K562 (cell line): Measurements from ENCODE around the gene RHPN2. TPM values are rescaled to one million over a fixed set of nuclear protein-coding genes. Genes with fewer than 3 reads are reported as not detected.

Experiments used
- ATAC-seq: fragments of 200-7000 bp; cut with Tn5 transposase; 3 replicates; pipeline ENCODE4 v1.9.1; 2020; ENCODE audit warnings: moderate library complexity
- BruUV-seq: library from RNA; stranded (reverse); fragments of 400-500 nt; replicated peaks from 2 replicates; lab custom pipeline; 2021; lab: Mats Ljungman, UMichigan
- CTCF ChIA-PET: fragments of 300-600 bp; formaldehyde crosslinking; extraction: SDS; loops from one replicate; lab custom pipeline; 2021; ENCODE audit warnings: low intra/inter-chr PET ratio; lab: Yijun Ruan, JAX
- POLR2A ChIA-PET: fragments of 300-600, 350-650 bp; sonication (Branson Sonifier 250); formaldehyde crosslinking; extraction: SDS; loops from one replicate; lab custom pipeline; 2021; ENCODE audit warnings: antibody characterized with exemption, inconsistent platforms; lab: Yijun Ruan, JAX
- DNase-seq, 4 experiments: peaks; one replicate each; pipeline versions ENCODE4 v3.0.0 to v3.0.0-alpha.2; 2011 to 2018; ENCODE audit warnings: low spot score in 3 of 4, mixed read lengths in 3 of 4; ENCODE audit errors: extremely low read depth in 1 of 4
- FAIRE-seq: peaks from 2 replicates; lab custom pipeline; 2011; peaks lifted over from hg19 to GRCh38; lab: Jason Lieb, UNC
- H2AFZ ChIP-seq: 2 replicates; pipeline ENCODE4 v1.6.0; 2011; ENCODE audit warnings: low read depth, low read length, control low read depth, inconsistent platforms
- H3K27ac ChIP-seq: fragments of 200-600 bp; 3 replicates; pipeline ENCODE4 v1.8.0; 2011; ENCODE audit warnings: low read depth, mild to moderate bottlenecking, control low read depth, inconsistent platforms, low read length, moderate library complexity, mixed read lengths; ENCODE audit errors: extremely low read depth
- H3K27me3 ChIP-seq, 2 experiments: fragments of 300-600 bp in 1 of 2; 2 replicates in 1 of 2; 3 replicates in 1 of 2; pipeline versions ENCODE4 v1.6.0 to v1.8.0; 2011; ENCODE audit warnings: inconsistent platforms in 2 of 2, low read length in 2 of 2, mild to moderate bottlenecking in 1 of 2, mixed read lengths in 1 of 2, moderate library complexity in 1 of 2; ENCODE audit not compliant: control insufficient read depth in 2 of 2, insufficient read depth in 2 of 2
- H3K36me3 ChIP-seq: fragments of 300-600 bp; 3 replicates; pipeline ENCODE4 v1.8.0; 2011; ENCODE audit warnings: mild to moderate bottlenecking, low read length, inconsistent platforms; ENCODE audit not compliant: control insufficient read depth, insufficient read depth
- H3K4me1 ChIP-seq, 2 experiments: fragments of 200-600 bp in 1 of 2; replicated peaks in 1 of 2; 2 replicates in 1 of 2; 3 replicates in 1 of 2; pipeline versions ENCODE4 v1.5.1 to v1.8.0; 2011; ENCODE audit warnings: inconsistent platforms in 2 of 2, low read length in 2 of 2, mild to moderate bottlenecking in 1 of 2, mixed read lengths in 1 of 2, moderate library complexity in 1 of 2; ENCODE audit not compliant: control insufficient read depth in 2 of 2, insufficient read depth in 2 of 2
- H3K4me2 ChIP-seq: 2 replicates; pipeline ENCODE4 v1.6.1; 2011; ENCODE audit warnings: low read length, control low read depth, inconsistent platforms, mixed read lengths; ENCODE audit not compliant: insufficient read depth
- H3K4me3 ChIP-seq: fragments of 200-600 bp; sonication (generic), shearing (Covaris generic); 2 replicates; pipeline ENCODE4 v1.5.1; 2016; ENCODE audit warnings: control low read depth, inconsistent platforms
- H3K79me2 ChIP-seq: fragments of 200-600 bp; 3 replicates; pipeline ENCODE4 v1.8.0; 2011; ENCODE audit warnings: low read length, inconsistent platforms; ENCODE audit not compliant: control insufficient read depth, insufficient read depth
- H3K9ac ChIP-seq, 2 experiments: 2 replicates each; pipeline versions ENCODE4 v1.6.0 to v1.6.1; 2011; ENCODE audit warnings: low read depth in 2 of 2, low read length in 2 of 2, control low read depth in 1 of 2, inconsistent platforms in 1 of 2, mild to moderate bottlenecking in 1 of 2, mixed read lengths in 1 of 2; ENCODE audit not compliant: insufficient read depth in 1 of 2
- H3K9me1 ChIP-seq: one replicate; pipeline ENCODE4 v1.6.0; 2011; ENCODE audit warnings: inconsistent platforms, mild to moderate bottlenecking, low read length, moderate library complexity; ENCODE audit not compliant: control insufficient read depth, insufficient read depth
- H3K9me3 ChIP-seq: replicated peaks from 2 replicates; pipeline ENCODE4 v1.5.1; 2011; ENCODE audit warnings: low read depth, low read length, inconsistent platforms; ENCODE audit not compliant: control insufficient read depth, insufficient read depth
- H4K20me1 ChIP-seq: replicated peaks from 2 replicates; pipeline ENCODE4 v1.6.1; 2011; ENCODE audit warnings: low read length, inconsistent platforms, mixed read lengths; ENCODE audit not compliant: control insufficient read depth, insufficient read depth
- ARNT ChIP-seq, 2 experiments: fragments of 450-650 bp; IDR thresholded peaks; 2 replicates each; pipeline ENCODE4 v1.6.1; 2016; ENCODE audit warnings: mild to moderate bottlenecking in 1 of 2
- JUND ChIP-seq, 2 experiments: IDR thresholded peaks; 2 replicates in 1 of 2; 3 replicates in 1 of 2; pipeline ENCODE4 v1.6.1; 2011; ENCODE audit warnings: borderline replicate concordance in 2 of 2, low read depth in 2 of 2, low read length in 2 of 2, improper control_type of control experiment in 1 of 2, missing biosample characterization in 1 of 2, missing genetic modification characterization in 1 of 2, missing genetic modification reagents in 1 of 2
- NFYB ChIP-seq: IDR thresholded peaks from 2 replicates; pipeline ENCODE4 v1.6.1; 2011; ENCODE audit warnings: mild to moderate bottlenecking, moderate library complexity; ENCODE audit not compliant: insufficient read length; ENCODE audit errors: extremely low read depth
- OTX1 ChIP-seq: fragments of 450-650 bp; formaldehyde crosslinking; IDR thresholded peaks from 2 replicates; pipeline ENCODE4 v1.4.0; 2022; ENCODE audit warnings: mild to moderate bottlenecking
- PCBP2 ChIP-seq: fragments of 200-400 bp; formaldehyde crosslinking; IDR thresholded peaks from 2 replicates; pipeline ENCODE4 v1.6.1; 2018; ENCODE audit warnings: low read length, low read depth, mild to moderate bottlenecking, moderate library complexity; ENCODE audit not compliant: poor library complexity, severe bottlenecking
- POU5F1 ChIP-seq: fragments of 150-350 bp; IDR thresholded peaks from 2 replicates; pipeline ENCODE4 v1.6.1; 2014; ENCODE audit warnings: borderline replicate concordance, low read length, low read depth, mild to moderate bottlenecking; ENCODE audit not compliant: partially characterized antibody
- RFX5 ChIP-seq: IDR thresholded peaks from 2 replicates; pipeline ENCODE4 v1.6.1; 2011; ENCODE audit warnings: low read depth, mild to moderate bottlenecking, improper control_type of control experiment, low read length
- SIRT6 ChIP-seq: IDR thresholded peaks from one replicate; pipeline ENCODE4 v1.6.1; 2012; ENCODE audit warnings: low read depth, mild to moderate bottlenecking, control low read depth, inconsistent platforms, low read length, moderate library complexity
- SRSF1 ChIP-seq: fragments of 200-400 bp; formaldehyde crosslinking; IDR thresholded peaks from 2 replicates; pipeline ENCODE4 v1.6.1; 2017; ENCODE audit warnings: mild to moderate bottlenecking, low read depth, low read length, moderate library complexity
- ZNF780A ChIP-seq: fragments of 250-450 bp; sonication (Bioruptor Pico); IDR thresholded peaks from 2 replicates; pipeline ENCODE4 v1.5.0; 2021; ENCODE audit warnings: mild to moderate bottlenecking
- WGBS: fragments of 100-300 bp; shearing (Covaris generic); methylation state at CpG from one replicate; pipeline ENCODE4 v1.1.6; 2016; ENCODE audit warnings: low coverage, mixed read lengths; ENCODE audit not compliant: insufficient coverage; ENCODE audit errors: missing lambda C conversion rate; 5-methylcytosine and 5-hydroxymethylcytosine counted together
- in situ Hi-C: fragments of 300-500 bp; cut with MboI; formaldehyde crosslinking; loops from 4 replicates; pipeline ENCODE4 v1.15.0; 2018; ENCODE audit warnings: inconsistent platforms, mixed read lengths
- intact Hi-C: fragments of 100-400 bp; cut with micrococcal nuclease; formaldehyde crosslinking; loops from 2 replicates; pipeline ENCODE4 v1.14.2; 2022
- polyA plus RNA-seq, 8 experiments: library from polyadenylated mRNA; depleted of rRNA in 4 of 8; stranded (reverse) in 5 of 8; unstranded in 3 of 8; fragments of >200 nt; fragmentation: Nextera tagmentation in 2 of 8; fragmentation: Illumina TruSeq in 1 of 8; extraction: Ambion mirVana in 2 of 8; extraction: Trizol in 1 of 8; gene quantifications; 2 replicates each; pipeline versions ENCODE4 v1.2.1 to v1.2.3, GENCODE V29; 2011 to 2014; ENCODE audit warnings: inconsistent platforms in 1 of 8, missing spikeins in 1 of 8
- total RNA-seq, 7 experiments: library from RNA; depleted of rRNA in 6 of 7; stranded (reverse); fragments of >200 nt in 6 of 7; fragmentation: Illumina TruSeq in 2 of 7; extraction: Trizol in 2 of 7; gene quantifications; 2 replicates each; pipeline versions ENCODE4 v1.2.1 to v1.2.3, GENCODE V29; 2011 to 2021; ENCODE audit warnings: low replicate concordance in 1 of 7
- TF ChIP-seq, protein P1 (sequence below): sonication (generic); formaldehyde crosslinking; IDR thresholded peaks from 2 replicates; pipeline ENCODE4 v1.8.1; 2023; ENCODE audit warnings: mild to moderate bottlenecking, missing genetic modification reagents
- TF ChIP-seq, protein P2 (sequence below): fragments of 250-450 bp; sonication (Bioruptor Pico); IDR thresholded peaks from 2 replicates; pipeline ENCODE4 v1.4.0; 2020
- TF ChIP-seq, protein P3 (sequence below): fragments of 450-650 bp; formaldehyde crosslinking; IDR thresholded peaks from 2 replicates; pipeline ENCODE4 v1.4.0; 2022; ENCODE audit warnings: mild to moderate bottlenecking, moderate library complexity

Gene RHPN2
- total and polyA plus RNA-seq, 9 of the 15 experiments (the other 6 are each of a cell fraction or from before 2014, with no cell fraction given) = 0.63 to 9.9 (median 3.2) TPM

DNA sequence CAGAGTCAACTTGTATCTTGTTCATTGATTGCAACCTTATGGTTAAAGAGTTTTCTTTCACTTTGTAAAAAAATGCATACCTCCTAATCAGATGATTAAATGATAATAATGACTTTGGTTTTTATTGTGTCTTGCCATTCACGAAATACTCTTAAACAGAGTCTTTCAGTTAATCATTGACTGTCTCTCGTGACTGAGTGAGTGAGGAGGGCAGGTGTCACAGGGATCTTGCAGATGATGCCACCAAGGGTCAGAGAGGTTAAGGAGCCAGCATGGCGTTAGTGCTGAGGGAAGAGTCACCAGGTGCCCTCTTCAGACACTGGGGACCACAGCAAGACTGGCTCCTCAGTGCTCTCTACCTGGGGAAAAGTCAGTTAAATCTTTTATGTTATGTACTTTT, 24.3 kb upstream of the RHPN2 start:
- no peak overlapping the region for H3K27ac ChIP-seq
- no peaks in the 10 kb centered on the region for H3K27me3 ChIP-seq
- CTCF ChIA-PET = no interaction called here
- no peaks in the 10 kb centered on the region for H3K79me2 ChIP-seq
- WGBS = 80% methylated on average over 3 of the region's 3 CpGs
- no peaks in the 10 kb centered on the region for H3K9me3 ChIP-seq
- no TSS peak for BruUV-seq
- peaks cover 44% of the 10 kb centered on the region for H3K36me3 ChIP-seq
- ATAC-seq = no peak
- intact Hi-C loops (no loop called here), in situ Hi-C loops (no loop called here)
- peaks cover 5 to 12% of the 10 kb centered on the region in 2 experiments; a peak in 3 of 5 replicates for H3K4me1 ChIP-seq
- peaks cover 8% of the 10 kb centered on the region for H3K9me1 ChIP-seq
- H3K9ac ChIP-seq = no peak overlapping the region
- DNase-seq = no peak
- no peak overlapping the region for H2AFZ ChIP-seq
- no peak for FAIRE-seq
- POLR2A ChIA-PET = no interaction called here
- H3K4me3 ChIP-seq = no peak overlapping the region
- 0 out of 2 replicates have a peak, but pooled peaks cover 5% of the 10 kb centered on the region for H4K20me1 ChIP-seq
- no peak overlapping the region for H3K4me2 ChIP-seq
- no peak for TF ChIP-seq SIRT6
- no peak for TF ChIP-seq NFYB
- TF ChIP-seq POU5F1 = no peak
- TF ChIP-seq, protein P1, sequence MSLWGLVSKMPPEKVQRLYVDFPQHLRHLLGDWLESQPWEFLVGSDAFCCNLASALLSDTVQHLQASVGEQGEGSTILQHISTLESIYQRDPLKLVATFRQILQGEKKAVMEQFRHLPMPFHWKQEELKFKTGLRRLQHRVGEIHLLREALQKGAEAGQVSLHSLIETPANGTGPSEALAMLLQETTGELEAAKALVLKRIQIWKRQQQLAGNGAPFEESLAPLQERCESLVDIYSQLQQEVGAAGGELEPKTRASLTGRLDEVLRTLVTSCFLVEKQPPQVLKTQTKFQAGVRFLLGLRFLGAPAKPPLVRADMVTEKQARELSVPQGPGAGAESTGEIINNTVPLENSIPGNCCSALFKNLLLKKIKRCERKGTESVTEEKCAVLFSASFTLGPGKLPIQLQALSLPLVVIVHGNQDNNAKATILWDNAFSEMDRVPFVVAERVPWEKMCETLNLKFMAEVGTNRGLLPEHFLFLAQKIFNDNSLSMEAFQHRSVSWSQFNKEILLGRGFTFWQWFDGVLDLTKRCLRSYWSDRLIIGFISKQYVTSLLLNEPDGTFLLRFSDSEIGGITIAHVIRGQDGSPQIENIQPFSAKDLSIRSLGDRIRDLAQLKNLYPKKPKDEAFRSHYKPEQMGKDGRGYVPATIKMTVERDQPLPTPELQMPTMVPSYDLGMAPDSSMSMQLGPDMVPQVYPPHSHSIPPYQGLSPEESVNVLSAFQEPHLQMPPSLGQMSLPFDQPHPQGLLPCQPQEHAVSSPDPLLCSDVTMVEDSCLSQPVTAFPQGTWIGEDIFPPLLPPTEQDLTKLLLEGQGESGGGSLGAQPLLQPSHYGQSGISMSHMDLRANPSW (CRISPR knock-in tag) = no peak
- TF ChIP-seq, protein P2, sequence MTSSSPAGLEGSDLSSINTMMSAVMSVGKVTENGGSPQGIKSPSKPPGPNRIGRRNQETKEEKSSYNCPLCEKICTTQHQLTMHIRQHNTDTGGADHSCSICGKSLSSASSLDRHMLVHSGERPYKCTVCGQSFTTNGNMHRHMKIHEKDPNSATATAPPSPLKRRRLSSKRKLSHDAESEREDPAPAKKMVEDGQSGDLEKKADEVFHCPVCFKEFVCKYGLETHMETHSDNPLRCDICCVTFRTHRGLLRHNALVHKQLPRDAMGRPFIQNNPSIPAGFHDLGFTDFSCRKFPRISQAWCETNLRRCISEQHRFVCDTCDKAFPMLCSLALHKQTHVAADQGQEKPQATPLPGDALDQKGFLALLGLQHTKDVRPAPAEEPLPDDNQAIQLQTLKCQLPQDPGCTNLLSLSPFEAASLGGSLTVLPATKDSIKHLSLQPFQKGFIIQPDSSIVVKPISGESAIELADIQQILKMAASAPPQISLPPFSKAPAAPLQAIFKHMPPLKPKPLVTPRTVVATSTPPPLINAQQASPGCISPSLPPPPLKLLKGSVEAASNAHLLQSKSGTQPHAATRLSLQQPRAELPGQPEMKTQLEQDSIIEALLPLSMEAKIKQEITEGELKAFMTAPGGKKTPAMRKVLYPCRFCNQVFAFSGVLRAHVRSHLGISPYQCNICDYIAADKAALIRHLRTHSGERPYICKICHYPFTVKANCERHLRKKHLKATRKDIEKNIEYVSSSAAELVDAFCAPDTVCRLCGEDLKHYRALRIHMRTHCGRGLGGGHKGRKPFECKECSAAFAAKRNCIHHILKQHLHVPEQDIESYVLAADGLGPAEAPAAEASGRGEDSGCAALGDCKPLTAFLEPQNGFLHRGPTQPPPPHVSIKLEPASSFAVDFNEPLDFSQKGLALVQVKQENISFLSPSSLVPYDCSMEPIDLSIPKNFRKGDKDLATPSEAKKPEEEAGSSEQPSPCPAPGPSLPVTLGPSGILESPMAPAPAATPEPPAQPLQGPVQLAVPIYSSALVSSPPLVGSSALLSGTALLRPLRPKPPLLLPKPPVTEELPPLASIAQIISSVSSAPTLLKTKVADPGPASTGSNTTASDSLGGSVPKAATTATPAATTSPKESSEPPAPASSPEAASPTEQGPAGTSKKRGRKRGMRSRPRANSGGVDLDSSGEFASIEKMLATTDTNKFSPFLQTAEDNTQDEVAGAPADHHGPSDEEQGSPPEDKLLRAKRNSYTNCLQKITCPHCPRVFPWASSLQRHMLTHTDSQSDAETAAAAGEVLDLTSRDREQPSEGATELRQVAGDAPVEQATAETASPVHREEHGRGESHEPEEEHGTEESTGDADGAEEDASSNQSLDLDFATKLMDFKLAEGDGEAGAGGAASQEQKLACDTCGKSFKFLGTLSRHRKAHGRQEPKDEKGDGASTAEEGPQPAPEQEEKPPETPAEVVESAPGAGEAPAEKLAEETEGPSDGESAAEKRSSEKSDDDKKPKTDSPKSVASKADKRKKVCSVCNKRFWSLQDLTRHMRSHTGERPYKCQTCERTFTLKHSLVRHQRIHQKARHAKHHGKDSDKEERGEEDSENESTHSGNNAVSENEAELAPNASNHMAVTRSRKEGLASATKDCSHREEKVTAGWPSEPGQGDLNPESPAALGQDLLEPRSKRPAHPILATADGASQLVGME = no peak
- TF ChIP-seq RFX5 = no peak
- no peak for TF ChIP-seq ZNF780A (CRISPR knock-in tag)
- no peak for TF ChIP-seq ARNT (IDR thresholded peaks at IDR 0.05)
- no peak for TF ChIP-seq OTX1 (CRISPR knock-in tag)
- TF ChIP-seq PCBP2 = no peak
- TF ChIP-seq, protein P3, sequence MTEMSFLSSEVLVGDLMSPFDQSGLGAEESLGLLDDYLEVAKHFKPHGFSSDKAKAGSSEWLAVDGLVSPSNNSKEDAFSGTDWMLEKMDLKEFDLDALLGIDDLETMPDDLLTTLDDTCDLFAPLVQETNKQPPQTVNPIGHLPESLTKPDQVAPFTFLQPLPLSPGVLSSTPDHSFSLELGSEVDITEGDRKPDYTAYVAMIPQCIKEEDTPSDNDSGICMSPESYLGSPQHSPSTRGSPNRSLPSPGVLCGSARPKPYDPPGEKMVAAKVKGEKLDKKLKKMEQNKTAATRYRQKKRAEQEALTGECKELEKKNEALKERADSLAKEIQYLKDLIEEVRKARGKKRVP (CRISPR knock-in tag) = no peak
- no peak for TF ChIP-seq JUND (IDR thresholded peaks at IDR 0.05; ENCODE audit: borderline replicate concordance, low read depth, low read length)
- no peak for TF ChIP-seq JUND (tag; IDR thresholded peaks at IDR 0.05; ENCODE audit: borderline replicate concordance, low read depth, low read length)
- no peak for TF ChIP-seq SRSF1
